ENCODE measurements around the gene DYNLT5.

DYNLT5 gene, protein sequence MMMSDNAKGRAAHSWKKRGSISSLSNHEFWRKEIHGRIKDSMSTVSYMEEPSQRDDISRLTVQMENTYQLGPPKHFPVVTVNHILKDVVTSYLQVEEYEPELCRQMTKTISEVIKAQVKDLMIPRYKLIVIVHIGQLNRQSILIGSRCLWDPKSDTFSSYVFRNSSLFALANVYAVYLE

DNA sequence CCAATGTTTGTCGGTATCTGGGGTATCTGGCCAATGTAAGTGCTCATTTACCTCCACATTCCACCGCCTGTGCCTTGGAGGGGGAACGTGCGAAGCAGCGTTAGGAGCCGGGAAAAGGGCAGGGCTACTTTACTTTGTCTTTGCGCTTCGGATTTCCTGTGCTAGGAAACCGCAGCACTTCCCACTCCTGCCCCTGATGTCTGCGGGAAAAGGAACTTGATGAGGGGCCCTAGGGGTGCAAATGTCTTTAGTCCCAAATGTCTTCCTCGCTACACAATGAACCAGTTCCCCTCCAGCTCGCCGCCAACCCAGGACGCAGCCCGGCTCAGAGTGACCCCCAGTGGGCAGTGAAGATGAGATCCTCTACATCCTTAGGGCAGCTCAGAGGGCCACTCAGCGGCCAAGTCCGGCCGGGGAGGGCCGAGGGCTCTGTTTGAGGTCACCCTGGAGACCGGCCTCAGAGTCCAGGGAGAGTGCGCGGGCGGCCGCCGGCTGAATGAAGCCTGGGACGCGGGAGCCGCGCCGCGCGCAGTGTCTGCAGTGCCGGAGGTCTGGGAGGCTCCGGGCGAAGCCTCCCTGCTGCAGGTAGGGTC is at the start of gene DYNLT5:
Gene DYNLT5, plus strand, starts transcription at position 460 of the 593 bp plus-strand sequence. CDS start 2,200 bp downstream, outside the sequence.
- no peak for DNase-seq (ENCODE audit: extremely low read depth, low read depth)
- TF ChIP-seq, protein P1, sequence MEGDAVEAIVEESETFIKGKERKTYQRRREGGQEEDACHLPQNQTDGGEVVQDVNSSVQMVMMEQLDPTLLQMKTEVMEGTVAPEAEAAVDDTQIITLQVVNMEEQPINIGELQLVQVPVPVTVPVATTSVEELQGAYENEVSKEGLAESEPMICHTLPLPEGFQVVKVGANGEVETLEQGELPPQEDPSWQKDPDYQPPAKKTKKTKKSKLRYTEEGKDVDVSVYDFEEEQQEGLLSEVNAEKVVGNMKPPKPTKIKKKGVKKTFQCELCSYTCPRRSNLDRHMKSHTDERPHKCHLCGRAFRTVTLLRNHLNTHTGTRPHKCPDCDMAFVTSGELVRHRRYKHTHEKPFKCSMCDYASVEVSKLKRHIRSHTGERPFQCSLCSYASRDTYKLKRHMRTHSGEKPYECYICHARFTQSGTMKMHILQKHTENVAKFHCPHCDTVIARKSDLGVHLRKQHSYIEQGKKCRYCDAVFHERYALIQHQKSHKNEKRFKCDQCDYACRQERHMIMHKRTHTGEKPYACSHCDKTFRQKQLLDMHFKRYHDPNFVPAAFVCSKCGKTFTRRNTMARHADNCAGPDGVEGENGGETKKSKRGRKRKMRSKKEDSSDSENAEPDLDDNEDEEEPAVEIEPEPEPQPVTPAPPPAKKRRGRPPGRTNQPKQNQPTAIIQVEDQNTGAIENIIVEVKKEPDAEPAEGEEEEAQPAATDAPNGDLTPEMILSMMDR (IDR thresholded peaks at IDR 0.05; ENCODE audit: low read depth, low read length, missing control alignments): no peak
- peak within 1 kb of the TSS; percentile 29 for H3K4me3 ChIP-seq (replicated peaks; ENCODE audit: low read depth, low read length)

DNA sequence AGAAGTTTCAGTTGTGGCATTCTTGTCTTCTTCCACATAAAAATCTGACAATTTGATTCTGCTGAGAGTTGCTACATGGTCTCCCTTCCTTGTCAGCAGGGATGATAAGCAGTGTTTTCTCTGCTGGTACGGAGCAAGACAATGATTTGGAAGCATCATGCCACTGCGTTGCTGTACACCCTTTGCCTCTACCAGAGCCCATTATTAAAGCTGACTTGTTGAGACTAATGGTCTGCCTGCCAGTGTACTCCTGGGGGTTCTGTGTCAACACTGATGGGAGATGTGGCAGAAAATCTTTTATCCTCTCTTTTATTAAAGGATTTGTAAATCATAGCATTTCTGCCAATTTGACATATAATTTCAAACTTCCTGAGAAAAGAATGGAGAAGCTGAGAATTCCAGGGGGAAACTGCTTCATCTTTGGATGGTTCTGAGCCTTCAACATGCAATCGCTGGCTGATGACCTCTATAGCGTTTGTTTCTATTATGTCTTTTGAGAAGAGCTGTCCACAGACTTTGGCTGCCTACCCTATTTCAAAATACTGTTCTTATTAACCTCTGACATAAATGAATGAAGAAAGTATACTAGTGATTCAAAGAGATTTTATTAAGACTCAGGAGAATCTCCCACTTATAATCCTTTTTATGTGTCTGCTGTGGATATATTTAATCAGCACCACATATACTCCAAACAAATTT is 47.9 kb upstream of the DYNLT5 start:
- H3K4me3 ChIP-seq (replicated peaks; ENCODE audit: low read depth, low read length): no peak overlapping the region
- TF ChIP-seq, protein P1 (IDR thresholded peaks at IDR 0.05; ENCODE audit: low read depth, low read length, missing control alignments): no peak
- DNase-seq (ENCODE audit: extremely low read depth, low read depth): no peak

DNA sequence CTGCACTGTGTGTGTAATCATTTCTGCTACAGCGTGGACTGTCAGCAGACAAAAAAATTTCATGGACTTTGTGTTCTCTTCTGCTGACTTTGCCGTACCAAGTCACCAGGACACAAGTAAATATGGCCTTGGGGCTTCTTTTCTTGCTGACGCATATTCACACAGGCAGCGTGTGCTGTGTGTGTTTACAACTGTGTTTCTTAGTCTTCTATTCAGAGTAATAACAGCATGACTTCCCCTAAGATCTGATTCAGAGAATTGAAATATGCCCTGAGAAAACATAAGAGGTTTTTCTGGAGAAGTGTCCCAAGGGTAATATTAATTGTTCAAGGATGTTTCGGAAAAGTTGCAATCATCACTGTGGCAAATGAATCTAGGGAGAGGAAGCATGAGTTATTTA is 47.1 kb upstream of the DYNLT5 start:
- TF ChIP-seq, protein P1 (IDR thresholded peaks at IDR 0.05; ENCODE audit: low read depth, low read length, missing control alignments): no peak
- no peak for DNase-seq (ENCODE audit: extremely low read depth, low read depth)
- no peak overlapping the region for H3K4me3 ChIP-seq (replicated peaks; ENCODE audit: low read depth, low read length)

DNA sequence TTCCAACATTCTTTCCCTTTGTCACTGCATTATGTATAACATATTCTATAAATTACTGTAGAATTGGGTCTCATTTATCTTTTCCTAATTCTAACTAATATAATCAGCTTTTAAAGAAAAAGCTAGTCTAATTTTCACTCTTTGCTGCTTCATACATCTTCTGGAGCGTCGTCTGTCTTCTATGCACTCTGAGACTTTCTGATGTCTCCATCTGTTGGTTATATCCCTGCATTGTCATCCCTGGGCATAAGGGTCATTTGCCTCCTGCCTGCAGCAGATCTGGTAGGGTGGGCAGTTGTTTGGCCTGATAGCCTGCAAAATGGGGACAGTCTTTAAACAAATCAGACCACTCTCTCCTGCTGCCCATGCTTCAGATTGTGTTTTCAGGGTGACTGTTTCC is 40.8 kb upstream of the DYNLT5 start:
- no peak overlapping the region for H3K4me3 ChIP-seq (replicated peaks; ENCODE audit: low read depth, low read length)
- TF ChIP-seq, protein P1 (IDR thresholded peaks at IDR 0.05; ENCODE audit: low read depth, low read length, missing control alignments): peak; percentile 19
- peak; percentile 5 for DNase-seq (ENCODE audit: extremely low read depth, low read depth)

DNA sequence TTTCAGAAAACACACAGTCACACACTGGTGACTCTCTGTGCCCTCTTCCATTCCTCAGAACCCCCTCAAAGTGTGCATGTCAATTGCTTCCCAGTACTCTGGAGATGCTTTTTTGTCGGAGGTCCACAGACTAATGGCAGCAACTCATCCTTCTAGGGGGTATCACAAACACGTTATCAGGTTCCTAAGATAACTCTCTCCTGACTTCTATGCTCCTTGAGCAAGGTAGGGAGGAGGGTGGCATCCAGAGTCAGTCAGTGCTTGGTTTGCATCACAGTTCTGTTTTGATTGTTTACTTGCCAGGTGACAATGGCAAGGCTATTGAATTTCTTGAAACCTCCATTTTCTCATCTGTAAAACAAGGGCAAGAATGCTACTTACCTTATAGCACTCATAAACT is 39.4 kb upstream of the DYNLT5 start:
- no peak overlapping the region for H3K4me3 ChIP-seq (replicated peaks; ENCODE audit: low read depth, low read length)
- TF ChIP-seq, protein P1 (IDR thresholded peaks at IDR 0.05; ENCODE audit: low read depth, low read length, missing control alignments): no peak
- DNase-seq (ENCODE audit: extremely low read depth, low read depth): no peak

DNA sequence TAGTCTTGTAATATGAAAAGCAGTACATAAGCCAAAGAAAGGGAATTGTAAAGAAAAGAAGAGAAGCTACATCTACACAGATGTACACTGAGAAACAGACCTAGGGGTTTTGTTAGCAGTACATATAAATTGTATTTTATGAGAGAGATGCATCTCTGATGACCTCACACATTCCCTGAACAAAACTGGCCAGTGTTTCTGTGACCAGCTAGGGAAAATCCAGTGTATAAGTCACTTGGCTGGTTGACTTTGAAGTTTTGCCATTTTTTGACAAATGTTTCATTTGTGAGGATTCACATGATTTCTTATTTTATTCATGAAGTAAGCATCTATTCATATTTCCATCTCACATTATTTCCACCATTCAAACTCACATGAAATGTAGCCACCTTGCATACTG is 28.3 kb upstream of the DYNLT5 start:
- no peak for DNase-seq (ENCODE audit: extremely low read depth, low read depth)
- TF ChIP-seq, protein P1 (IDR thresholded peaks at IDR 0.05; ENCODE audit: low read depth, low read length, missing control alignments): no peak
- H3K4me3 ChIP-seq (replicated peaks; ENCODE audit: low read depth, low read length): no peak overlapping the region

All from HFF-Myc (cell line).